Activated B cell treated with CpG ODN at 0.5 μM for 24 hours (primary cell): ENCODE measurements around the gene NDUFA3. TPM values are rescaled to one million over a fixed set of nuclear protein-coding genes. Genes with fewer than 3 reads are reported as not detected.
A peak's percentile ranks its signal among the peaks of the same experiment; 100 is the strongest.

Experiments
- ATAC-seq: fragments of 200-7000 bp; cut with Tn5 transposase; one replicate; pipeline ENCODE4 v1.10.0; 2021; ENCODE audit warnings: low read depth, mild to moderate bottlenecking, moderate library complexity
- CTCF ChIA-PET: fragments of 350-600 bp; sonication (Branson Sonifier 250); formaldehyde crosslinking; loops from one replicate; lab custom pipeline; 2021; ENCODE audit warnings: antibody characterized with exemption; lab: Charles Lee
- POLR2A ChIA-PET: fragments of 350-600 bp; sonication (Branson Sonifier 250); formaldehyde crosslinking; loops from one replicate; lab custom pipeline; 2021; ENCODE audit warnings: antibody characterized with exemption; lab: Charles Lee
- DNase-seq: peaks from one replicate; pipeline ENCODE4 v3.0.0; 2022
- H3K27ac Mint-ChIP-seq: one replicate; pipeline ENCODE4 v1.8.0; 2020; ENCODE audit warnings: mixed read lengths
- H3K27me3 Mint-ChIP-seq: one replicate; pipeline ENCODE4 v1.8.0; 2021; ENCODE audit warnings: mixed read lengths
- H3K36me3 Mint-ChIP-seq: one replicate; pipeline ENCODE4 v1.8.0; 2021; ENCODE audit warnings: low read depth, mixed read lengths
- H3K4me1 Mint-ChIP-seq: one replicate; pipeline ENCODE4 v1.8.0; 2021; ENCODE audit warnings: mixed read lengths
- H3K4me3 Mint-ChIP-seq: one replicate; pipeline ENCODE4 v1.8.0; 2020; ENCODE audit warnings: mild to moderate bottlenecking, mixed read lengths
- H3K9me3 Mint-ChIP-seq: one replicate; pipeline ENCODE4 v1.8.0; 2020; ENCODE audit warnings: mixed read lengths
- CTCF ChIP-seq: fragments of 200-600 bp; IDR thresholded peaks from one replicate; pipeline ENCODE4 v1.8.0; 2022; ENCODE audit warnings: antibody characterized with exemption, mild to moderate bottlenecking
- intact Hi-C: fragments of 100-400 bp; cut with micrococcal nuclease; formaldehyde crosslinking; loops from one replicate; pipeline ENCODE4 v1.15.1; 2024
- total RNA-seq: library from RNA; stranded (reverse); gene quantifications from 2 replicates; pipeline ENCODE4 v1.2.3, GENCODE V29; 2022

Gene NDUFA3
- total RNA-seq: 94.7 and 96.1 TPM in 2 replicates

- H3K36me3 Mint-ChIP-seq: peaks cover 27% of the 10 kb centered on the region
- CTCF ChIA-PET: no interaction called here
- no peaks in the 10 kb centered on the region for H3K9me3 Mint-ChIP-seq
- intact Hi-C loops: loop anchor here (1.0 to 5.0 kb wide), 8 partner anchors 13 to 1465 kb away; partner anchors contain the start of genes CNOT3, LENG1, MYADM and PRPF31
- POLR2A ChIA-PET: interaction anchor here (0.5 to 3.5 kb wide), 9 partner anchors 12 to 1913 kb away, joined by 3 to 39 read pairs (median 5); partner anchors contain the start of genes CNOT3, LENG1, MBOAT7 and MYADM
- DNase-seq: peak; percentile 93
- peak within 1 kb of the TSS; percentile 99 for H3K4me3 Mint-ChIP-seq
- no peaks in the 10 kb centered on the region for H3K27me3 Mint-ChIP-seq
- peaks cover 15% of the 10 kb centered on the region for H3K4me1 Mint-ChIP-seq
- peak; percentile 97 for ATAC-seq
- H3K27ac Mint-ChIP-seq: peak within 1 kb of the TSS; percentile 93
- no peak for TF ChIP-seq CTCF
Observed at GRCh38 chr19:54102421-54103169, at the start of gene NDUFA3. TSS of gene NDUFA3 (plus strand) at chr19:54102855. CDS start at chr19:54102879, 24 bp downstream.

- ATAC-seq (no peak), DNase-seq (no peak)
- no peaks in the 10 kb centered on the region for H3K36me3 Mint-ChIP-seq
- ChIA-PET CTCF (no interaction called here), POLR2A (interaction anchor here (0.7 kb wide), 1 partner anchor 39 kb away, joined by 4 read pairs; no protein-coding TSS in a partner anchor)
- no peak overlapping the region for H3K27ac Mint-ChIP-seq
- no peaks in the 10 kb centered on the region for H3K4me1 Mint-ChIP-seq
- intact Hi-C loops: no loop called here
- no peak for TF ChIP-seq CTCF
- no peaks in the 10 kb centered on the region for H3K9me3 Mint-ChIP-seq
- no peak overlapping the region for H3K4me3 Mint-ChIP-seq
- peaks cover 10% of the 10 kb centered on the region for H3K27me3 Mint-ChIP-seq
Observed at GRCh38 chr19:54062643-54063042, 40.0 kb upstream of the NDUFA3 start.

GRCh38 chr19:54063350-54064116 is 39.1 kb upstream of the NDUFA3 start, which contains the start of gene VSTM1:
TSS of gene VSTM1 (minus strand) at chr19:54063897. CDS start at chr19:54063777, 120 bp downstream.
- DNase-seq (no peak), ATAC-seq (no peak)
- no peak for TF ChIP-seq CTCF
- Mint-ChIP-seq H3K27me3 (peaks cover 12% of the 10 kb centered on the region), H3K4me3 (no peak within 1 kb of the TSS), H3K27ac (no peak within 1 kb of the TSS), H3K4me1 (no peaks in the 10 kb centered on the region), H3K36me3 (no peaks in the 10 kb centered on the region), H3K9me3 (no peaks in the 10 kb centered on the region)
- intact Hi-C loops: no loop called here
- POLR2A ChIA-PET: no interaction called here
- CTCF ChIA-PET: no interaction called here

GRCh38 chr19:54069470-54069869 is 33.2 kb upstream of the NDUFA3 start:
- DNase-seq (no peak), ATAC-seq (no peak)
- no peak for TF ChIP-seq CTCF
- Mint-ChIP-seq H3K27me3 (peaks cover 6% of the 10 kb centered on the region), H3K4me1 (no peaks in the 10 kb centered on the region), H3K4me3 (no peak overlapping the region), H3K36me3 (no peaks in the 10 kb centered on the region), H3K27ac (no peak overlapping the region), H3K9me3 (peaks cover 7% of the 10 kb centered on the region)
- intact Hi-C loops: no loop called here
- CTCF ChIA-PET: no interaction called here
- POLR2A ChIA-PET: interaction anchor here (0.5 kb wide), 1 partner anchor 396 kb away, joined by 3 read pairs; no protein-coding TSS in a partner anchor

- DNase-seq: no peak
- H3K4me1 Mint-ChIP-seq: no peaks in the 10 kb centered on the region
- H3K36me3 Mint-ChIP-seq: no peaks in the 10 kb centered on the region
- H3K27ac Mint-ChIP-seq: no peak overlapping the region
- ChIA-PET POLR2A (interaction anchor here (0.6 kb wide), 1 partner anchor 287 kb away, joined by 4 read pairs; no protein-coding TSS in a partner anchor), CTCF (no interaction called here)
- intact Hi-C loops: no loop called here
- H3K9me3 Mint-ChIP-seq: peaks cover 7% of the 10 kb centered on the region
- no peak for ATAC-seq
- no peaks in the 10 kb centered on the region for H3K27me3 Mint-ChIP-seq
- no peak overlapping the region for H3K4me3 Mint-ChIP-seq
- TF ChIP-seq CTCF: no peak
Observed at GRCh38 chr19:54073829-54074228, 28.8 kb upstream of the NDUFA3 start.
